ENCODE results near the gene SETDB1. TPM values are rescaled to one million over a fixed set of nuclear protein-coding genes. Genes with fewer than 3 reads are reported as not detected.

Gene SETDB1
- total and polyA plus RNA-seq, 4 donors, result 5.4 to 23.7 (median 14.0) TPM

GRCh38 chr1:150887018-150887417, 39.1 kb upstream of the SETDB1 start, which contains the start of gene CTXND2:
Gene CTXND2, plus strand, starts transcription at chr1:150887136. Its CDS starts 25,179 bp downstream, at chr1:150912315.
- H3K9ac ChIP-seq (ENCODE audit: low read depth in 1 of 2, low read length in 2 of 2), result no peak within 1 kb of the TSS
- no peak for DNase-seq (ENCODE audit: low spot score)
- no peaks in the 10 kb centered on the region for H3K9me3 ChIP-seq (ENCODE audit: control insufficient read depth in 4 of 4, low read length in 3 of 4)
- no peak within 1 kb of the TSS for H3K27ac ChIP-seq (ENCODE audit: low read depth in 1 of 2, low read length in 2 of 2)
- 71% methylated on average over 3 of the region's 3 CpGs for WGBS
- no peak for TF ChIP-seq ZBTB33 (IDR thresholded peaks at IDR 0.05)
- TF ChIP-seq SP1 (IDR thresholded peaks at IDR 0.05), result no peak
- TF ChIP-seq TAF1 (conservative IDR thresholded peaks at IDR 0.05), result no peak
- no peak for TF ChIP-seq JUND (IDR thresholded peaks at IDR 0.05)
- H3K4me1 ChIP-seq (ENCODE audit: control insufficient read depth in 4 of 4, insufficient read depth in 4 of 4, low read length in 3 of 4), result peaks cover under 1 to 5% (median 2%) of the 10 kb centered on the region in 4 donors
- no peaks in the 10 kb centered on the region for H3K27me3 ChIP-seq (ENCODE audit: control insufficient read depth in 4 of 4, insufficient read depth in 4 of 4, low read length in 3 of 4)
- no peaks in the 10 kb centered on the region for H3K36me3 ChIP-seq (ENCODE audit: control insufficient read depth in 4 of 4, insufficient read depth in 3 of 4, low read depth in 1 of 4, low read length in 3 of 4)
- no peak within 1 kb of the TSS for H3K4me3 ChIP-seq (ENCODE audit: low read depth in 1 of 3, low read length in 3 of 3)

GRCh38 chr1:150888727-150889126, 37.4 kb upstream of the SETDB1 start:
- Histone ChIP-seq H3K27ac (ENCODE audit: low read depth in 1 of 2, low read length in 2 of 2) (no peak overlapping the region), H3K27me3 (ENCODE audit: control insufficient read depth in 4 of 4, insufficient read depth in 4 of 4, low read length in 3 of 4) (no peaks in the 10 kb centered on the region), H3K4me3 (ENCODE audit: low read depth in 1 of 3, low read length in 3 of 3) (no peak overlapping the region), H3K9me3 (ENCODE audit: control insufficient read depth in 4 of 4, low read length in 3 of 4) (no peaks in the 10 kb centered on the region), H3K9ac (ENCODE audit: low read depth in 1 of 2, low read length in 2 of 2) (no peak overlapping the region), H3K4me1 (ENCODE audit: control insufficient read depth in 4 of 4, insufficient read depth in 4 of 4, low read length in 3 of 4) (no peaks in the 10 kb centered on the region), H3K36me3 (ENCODE audit: control insufficient read depth in 4 of 4, insufficient read depth in 3 of 4, low read depth in 1 of 4, low read length in 3 of 4) (no peaks in the 10 kb centered on the region)
- WGBS, result 96% methylated on average over 8 of the region's 8 CpGs
- TF ChIP-seq EGR1 (IDR thresholded peaks at IDR 0.05; ENCODE audit: low read depth in 2 of 2), result no peak
- TF ChIP-seq RXRA (IDR thresholded peaks at IDR 0.05), result no peak
- no peak for DNase-seq (ENCODE audit: low spot score)

GRCh38 chr1:150890033-150890416, 36.1 kb upstream of the SETDB1 start:
- Histone ChIP-seq H3K36me3 (ENCODE audit: control insufficient read depth in 4 of 4, insufficient read depth in 3 of 4, low read depth in 1 of 4, low read length in 3 of 4) (no peaks in the 10 kb centered on the region), H3K27ac (ENCODE audit: low read depth in 1 of 2, low read length in 2 of 2) (no peak overlapping the region), H3K9me3 (ENCODE audit: control insufficient read depth in 4 of 4, low read length in 3 of 4) (no peaks in the 10 kb centered on the region), H3K9ac (ENCODE audit: low read depth in 1 of 2, low read length in 2 of 2) (no peak overlapping the region), H3K4me1 (ENCODE audit: control insufficient read depth in 4 of 4, insufficient read depth in 4 of 4, low read length in 3 of 4) (no peaks in the 10 kb centered on the region), H3K27me3 (ENCODE audit: control insufficient read depth in 4 of 4, insufficient read depth in 4 of 4, low read length in 3 of 4) (no peaks in the 10 kb centered on the region), H3K4me3 (ENCODE audit: low read depth in 1 of 3, low read length in 3 of 3) (no peak overlapping the region)
- no peak for TF ChIP-seq EGR1 (IDR thresholded peaks at IDR 0.05; ENCODE audit: low read depth in 2 of 2)
- no peak for TF ChIP-seq RAD21 (IDR thresholded peaks at IDR 0.05)
- no peak for TF ChIP-seq HNF4A (conservative IDR thresholded peaks at IDR 0.05)
- TF ChIP-seq GABPA (IDR thresholded peaks at IDR 0.05 in 1 of 2, conservative IDR thresholded peaks at IDR 0.05 in 1 of 2), result no peak
- TF ChIP-seq ATF3 (IDR thresholded peaks at IDR 0.05), result no peak
- no peak for TF ChIP-seq FOXA2 (IDR thresholded peaks at IDR 0.05)
- TF ChIP-seq NR2F2 (IDR thresholded peaks at IDR 0.05), result no peak
- TF ChIP-seq REST (IDR thresholded peaks at IDR 0.05), result no peak
- TF ChIP-seq CTCF (IDR thresholded peaks at IDR 0.05; ENCODE audit: low read depth, low read length, missing input control), result no peak
- no peak for TF ChIP-seq SP1 (IDR thresholded peaks at IDR 0.05)
- TF ChIP-seq TAF1 (conservative IDR thresholded peaks at IDR 0.05), result no peak
- no peak for TF ChIP-seq HNF4G (IDR thresholded peaks at IDR 0.05)
- no peak for TF ChIP-seq YY1 (IDR thresholded peaks at IDR 0.05)
- TF ChIP-seq FOXA1 (IDR thresholded peaks at IDR 0.05), result no peak
- no peak for TF ChIP-seq RXRA (IDR thresholded peaks at IDR 0.05)
- TF ChIP-seq JUND (IDR thresholded peaks at IDR 0.05), result no peak
- no peak for TF ChIP-seq MAX (IDR thresholded peaks at IDR 0.05)
- TF ChIP-seq ZBTB33 (IDR thresholded peaks at IDR 0.05), result no peak
- WGBS, result 73% methylated on average over 1 of the region's 1 CpG
- DNase-seq (ENCODE audit: low spot score), result no peak
